Measurements from ENCODE around the gene ATG10.
A peak's percentile ranks its signal among the peaks of the same experiment; 100 is the strongest.
"Not testable (repeated sequence)": the region's sequence is repeated elsewhere in the genome, so short reads cannot be mapped to it uniquely, and the experiment has no call there.

The ATG10 gene

GRCh38 chr5:82045554-82046275 lies 73.9 kb downstream of the ATG10 start:
- no peak overlapping the region for H3K27ac Mint-ChIP-seq
- DNase-seq: no peak
- ATAC-seq (replicated peaks): no peak
- no peaks in the 10 kb centered on the region for H3K4me1 Mint-ChIP-seq (ENCODE audit: low read depth in 2 of 2)
- H3K4me3 Mint-ChIP-seq: no peak overlapping the region
- H3K27me3 Mint-ChIP-seq: no peaks in the 10 kb centered on the region
- peaks cover 5 to 7% of the 10 kb centered on the region in 2 donors for H3K9me3 Mint-ChIP-seq
- H3K36me3 Mint-ChIP-seq (ENCODE audit: insufficient read depth): peaks cover 2% of the 10 kb centered on the region

DNA sequence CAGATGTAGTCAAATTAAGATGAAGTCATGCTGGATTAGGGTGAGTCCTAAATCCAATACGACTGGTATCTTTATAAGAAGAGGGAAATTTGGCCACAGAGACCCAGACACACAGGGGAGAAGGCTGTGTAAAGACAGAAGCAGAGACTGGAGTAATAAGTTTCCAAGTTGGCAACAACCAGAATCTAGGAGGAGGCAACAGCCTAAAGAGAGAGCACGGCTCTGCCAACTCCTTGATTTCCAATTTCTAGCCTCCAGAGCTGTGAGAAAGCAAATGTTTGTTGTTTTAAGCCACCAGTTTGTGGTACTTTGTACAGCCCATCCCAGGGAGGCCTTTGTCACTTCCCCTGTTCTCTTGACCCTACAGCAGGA lies 74.4 kb downstream of the ATG10 start:
- H3K4me3 Mint-ChIP-seq: no peak overlapping the region
- H3K4me1 Mint-ChIP-seq (ENCODE audit: low read depth in 2 of 2): no peaks in the 10 kb centered on the region
- no peaks in the 10 kb centered on the region for H3K27me3 Mint-ChIP-seq
- ATAC-seq (replicated peaks): no peak
- H3K27ac Mint-ChIP-seq: no peak overlapping the region
- no peak for DNase-seq
- H3K36me3 Mint-ChIP-seq (ENCODE audit: insufficient read depth): peaks cover 2% of the 10 kb centered on the region
- peaks cover 5 to 7% of the 10 kb centered on the region in 2 donors for H3K9me3 Mint-ChIP-seq

DNA sequence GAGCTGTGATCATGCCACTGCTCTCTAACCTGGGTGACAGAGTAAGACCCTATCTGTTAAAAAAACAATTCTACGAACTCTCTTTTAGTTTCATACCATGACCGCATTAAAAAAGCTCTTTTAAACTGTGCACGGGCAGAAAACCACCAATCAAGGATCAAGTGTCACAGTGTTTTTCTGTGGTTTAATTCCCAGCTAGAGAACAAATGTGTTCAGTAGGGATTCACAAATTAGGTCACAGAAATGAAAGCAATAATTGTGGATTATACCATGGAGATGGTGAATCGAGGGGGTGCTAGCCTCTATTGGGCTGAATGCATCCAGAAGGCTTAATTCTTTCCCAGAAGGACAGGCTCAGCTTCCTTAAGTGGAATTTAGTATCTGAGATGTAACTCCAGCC lies 79.1 kb downstream of the ATG10 start:
- Mint-ChIP-seq H3K4me1 (ENCODE audit: low read depth in 2 of 2) (no peaks in the 10 kb centered on the region), H3K27ac (no peak overlapping the region), H3K4me3 (no peak overlapping the region), H3K27me3 (no peaks in the 10 kb centered on the region), H3K9me3 (no peaks in the 10 kb centered on the region), H3K36me3 (ENCODE audit: insufficient read depth) (no peaks in the 10 kb centered on the region)
- ATAC-seq (replicated peaks) (no peak), DNase-seq (no peak)

DNA sequence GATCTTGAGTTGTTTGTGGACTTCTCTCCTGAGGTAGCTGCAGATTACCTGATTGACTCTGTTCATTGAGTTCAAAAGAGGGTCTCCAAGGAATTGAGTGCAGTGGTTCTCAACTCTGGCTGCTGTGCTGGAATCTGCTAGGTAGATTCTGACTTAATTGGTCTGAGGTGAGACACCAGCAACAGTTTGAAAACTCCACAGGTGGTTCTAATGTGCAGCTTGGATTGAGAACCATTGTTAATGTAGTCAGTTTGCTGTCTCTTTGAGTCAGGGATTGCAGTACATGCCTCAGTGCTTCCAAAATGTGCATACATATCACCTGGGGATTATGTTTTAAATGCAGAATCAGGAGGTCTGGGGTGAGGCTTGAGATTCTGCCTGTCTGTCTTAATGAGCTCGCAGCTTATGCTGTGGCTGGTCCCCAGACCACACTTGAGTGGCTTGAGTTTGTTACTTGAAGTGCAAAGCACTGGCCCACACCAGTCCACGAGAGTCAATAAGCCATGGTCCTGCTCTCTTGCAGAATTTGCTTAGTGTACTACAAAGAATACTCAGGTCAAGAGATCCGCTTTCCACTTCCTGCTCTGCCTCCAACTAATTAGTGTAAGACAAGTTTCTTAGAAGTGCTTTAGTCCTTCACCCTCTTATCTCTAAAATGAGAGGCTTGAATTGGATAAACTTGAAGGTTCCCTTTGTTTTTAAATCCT lies 82.3 kb downstream of the ATG10 start:
- no peaks in the 10 kb centered on the region for H3K9me3 Mint-ChIP-seq
- ATAC-seq (replicated peaks) (no peak), DNase-seq (no peak)
- H3K4me1 Mint-ChIP-seq (ENCODE audit: low read depth in 2 of 2): no peaks in the 10 kb centered on the region
- no peaks in the 10 kb centered on the region for H3K36me3 Mint-ChIP-seq (ENCODE audit: insufficient read depth)
- no peak overlapping the region for H3K4me3 Mint-ChIP-seq
- H3K27ac Mint-ChIP-seq: no peak overlapping the region
- no peaks in the 10 kb centered on the region for H3K27me3 Mint-ChIP-seq

GRCh38 chr5:82057051-82057450 lies 85.2 kb downstream of the ATG10 start:
- DNase-seq (no peak), ATAC-seq (replicated peaks) (no peak)
- Mint-ChIP-seq H3K27ac (no peak overlapping the region), H3K9me3 (no peaks in the 10 kb centered on the region), H3K36me3 (ENCODE audit: insufficient read depth) (no peaks in the 10 kb centered on the region), H3K27me3 (no peaks in the 10 kb centered on the region), H3K4me1 (ENCODE audit: low read depth in 2 of 2) (no peaks in the 10 kb centered on the region), H3K4me3 (no peak overlapping the region)

DNA sequence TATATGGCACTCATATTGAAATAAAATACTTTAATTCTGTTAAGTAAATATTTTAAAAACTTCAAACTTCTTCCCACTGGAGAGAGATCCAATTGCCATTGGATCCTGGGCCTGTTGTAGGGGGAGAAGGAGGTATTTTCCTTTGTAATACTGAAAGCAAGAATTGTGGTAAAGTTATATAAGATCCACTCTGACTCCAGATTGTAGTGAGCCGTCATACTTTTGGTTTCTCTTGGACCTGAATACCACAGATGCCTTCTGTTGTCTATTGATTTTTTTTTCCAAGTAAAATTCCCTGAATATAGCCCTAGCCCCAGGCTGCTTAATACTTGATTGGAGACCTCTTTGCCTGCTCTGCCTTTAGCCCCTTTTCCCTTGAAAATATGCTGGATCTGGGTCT lies 86.9 kb downstream of the ATG10 start:
- Mint-ChIP-seq H3K27ac (no peak overlapping the region), H3K4me3 (no peak overlapping the region), H3K27me3 (no peaks in the 10 kb centered on the region), H3K36me3 (ENCODE audit: insufficient read depth) (no peaks in the 10 kb centered on the region), H3K4me1 (ENCODE audit: low read depth in 2 of 2) (no peaks in the 10 kb centered on the region), H3K9me3 (no peaks in the 10 kb centered on the region)
- no peak for DNase-seq
- no peak for ATAC-seq (replicated peaks)

DNA sequence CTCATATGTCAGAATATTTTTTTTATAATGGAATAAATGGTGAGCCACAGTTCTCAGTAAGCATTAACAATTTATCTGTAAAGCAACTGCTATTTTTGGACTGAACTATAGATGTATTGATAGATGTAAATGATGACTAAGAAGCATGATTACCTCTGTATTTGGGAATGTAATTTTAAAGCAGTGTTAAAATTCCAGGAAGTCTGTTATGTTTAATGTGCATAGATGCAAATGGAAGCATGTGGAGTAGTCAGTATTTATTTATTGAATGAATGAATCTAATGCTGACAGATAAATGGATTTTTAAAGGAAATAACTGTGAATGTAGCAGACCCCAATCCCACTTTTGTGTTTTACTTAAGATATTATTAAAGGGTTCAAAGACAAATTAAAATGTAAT lies 95.0 kb downstream of the ATG10 start:
- ATAC-seq (replicated peaks) (no peak), DNase-seq (no peak)
- Mint-ChIP-seq H3K36me3 (ENCODE audit: insufficient read depth) (no peaks in the 10 kb centered on the region), H3K27me3 (no peaks in the 10 kb centered on the region), H3K4me3 (no peak overlapping the region), H3K27ac (peak overlapping the region in 1 of 2 donors; percentile 32), H3K4me1 (ENCODE audit: low read depth in 2 of 2) (peaks cover 3 to 4% of the 10 kb centered on the region in 2 donors), H3K9me3 (no peaks in the 10 kb centered on the region)

- DNase-seq; ATAC-seq (replicated peaks); H3K36me3 Mint-ChIP-seq (ENCODE audit: insufficient read depth); H3K27me3 Mint-ChIP-seq; H3K9me3 Mint-ChIP-seq; H3K4me1 Mint-ChIP-seq (ENCODE audit: low read depth in 2 of 2); H3K27ac Mint-ChIP-seq: not testable (repeated sequence)
- H3K4me3 Mint-ChIP-seq: peak overlapping the region; percentile 11 to 42
Measured at GRCh38 chr5:82068042-82068441, 96.2 kb downstream of the ATG10 start.

DNA sequence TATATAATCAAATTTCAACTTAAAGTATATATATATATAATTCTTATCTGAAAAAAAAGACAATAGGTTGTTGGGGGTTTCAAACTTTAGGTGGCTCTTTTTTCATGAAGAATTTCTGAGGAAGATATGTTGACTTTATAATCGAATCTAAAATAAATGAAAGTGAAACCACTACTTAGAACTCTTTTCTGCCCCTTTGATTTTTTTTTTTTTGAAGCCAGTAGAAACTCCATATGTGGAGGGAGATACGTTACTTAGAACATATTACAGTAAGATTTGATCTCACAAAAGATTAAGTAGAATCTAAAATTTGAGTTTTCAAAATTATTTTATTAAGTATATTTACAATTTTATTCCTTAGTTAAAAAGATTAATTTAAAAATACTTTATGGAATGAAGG lies 96.9 kb downstream of the ATG10 start:
- Mint-ChIP-seq H3K36me3 (ENCODE audit: insufficient read depth) (no peaks in the 10 kb centered on the region), H3K27ac (no peak overlapping the region), H3K4me3 (peak overlapping the region; percentile 22 to 70), H3K27me3 (no peaks in the 10 kb centered on the region), H3K9me3 (no peaks in the 10 kb centered on the region), H3K4me1 (ENCODE audit: low read depth in 2 of 2) (peaks cover 3 to 4% of the 10 kb centered on the region in 2 donors)
- no peak for DNase-seq
- ATAC-seq (replicated peaks): peak; percentile 51

GRCh38 chr5:82072138-82072537 lies 100.3 kb downstream of the ATG10 start:
- ATAC-seq (replicated peaks) (no peak), DNase-seq (no peak)
- no peaks in the 10 kb centered on the region for H3K27me3 Mint-ChIP-seq
- H3K4me3 Mint-ChIP-seq: no peak overlapping the region
- H3K27ac Mint-ChIP-seq: no peak overlapping the region
- no peaks in the 10 kb centered on the region for H3K9me3 Mint-ChIP-seq
- H3K4me1 Mint-ChIP-seq (ENCODE audit: low read depth in 2 of 2): peaks cover 4 to 5% of the 10 kb centered on the region in 2 donors
- no peaks in the 10 kb centered on the region for H3K36me3 Mint-ChIP-seq (ENCODE audit: insufficient read depth)

DNA sequence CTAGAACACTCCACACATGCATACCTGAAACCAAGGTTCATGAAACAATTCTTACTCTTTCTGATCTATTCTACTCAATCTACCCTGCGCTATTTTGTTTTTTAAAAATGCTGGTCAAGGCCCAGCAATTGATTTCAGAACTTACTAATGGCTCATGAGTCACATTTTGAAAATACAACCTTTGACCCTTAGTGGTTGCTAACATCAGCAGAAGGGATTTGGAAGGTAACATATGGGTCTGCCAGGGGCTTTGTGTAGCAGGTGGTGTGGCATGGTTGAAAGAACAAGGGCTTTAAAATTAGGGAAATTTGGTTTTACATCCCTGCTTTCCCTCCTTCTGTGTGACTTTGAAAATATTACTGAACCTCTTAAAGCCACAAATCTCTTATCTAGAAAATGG lies 101.4 kb downstream of the ATG10 start:
- Mint-ChIP-seq H3K27ac (no peak overlapping the region), H3K4me1 (ENCODE audit: low read depth in 2 of 2) (peaks cover 2 to 3% of the 10 kb centered on the region in 2 donors), H3K9me3 (no peaks in the 10 kb centered on the region), H3K36me3 (ENCODE audit: insufficient read depth) (no peaks in the 10 kb centered on the region), H3K27me3 (no peaks in the 10 kb centered on the region), H3K4me3 (no peak overlapping the region)
- no peak for DNase-seq
- ATAC-seq (replicated peaks): no peak

DNA sequence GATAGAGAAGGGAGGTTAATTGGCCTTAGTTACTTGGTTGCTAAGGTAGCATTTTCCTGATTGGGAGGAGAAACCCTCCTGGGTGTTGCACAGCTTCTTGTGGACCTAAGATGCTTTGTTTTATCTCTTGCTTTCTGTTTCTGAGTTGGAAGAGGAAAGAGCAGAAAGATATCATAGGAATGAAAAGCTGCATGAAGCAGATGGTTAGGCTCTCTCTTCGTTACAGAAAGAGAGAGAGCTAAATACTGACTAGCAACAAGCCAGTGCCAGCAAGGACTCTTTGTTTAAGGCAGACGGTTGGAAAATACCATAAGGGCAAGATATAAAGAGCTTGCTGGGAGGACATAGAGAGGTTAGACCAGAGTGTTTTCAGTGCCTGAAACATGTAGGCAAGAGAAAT lies 103.1 kb downstream of the ATG10 start:
- Mint-ChIP-seq H3K27ac (no peak overlapping the region), H3K4me3 (no peak overlapping the region), H3K9me3 (peaks cover 0 to 8% of the 10 kb centered on the region in 2 donors), H3K36me3 (ENCODE audit: insufficient read depth) (no peaks in the 10 kb centered on the region), H3K4me1 (ENCODE audit: low read depth in 2 of 2) (peaks cover 0 to 2% of the 10 kb centered on the region in 2 donors), H3K27me3 (no peaks in the 10 kb centered on the region)
- DNase-seq: no peak
- no peak for ATAC-seq (replicated peaks)

- Mint-ChIP-seq H3K27me3 (no peaks in the 10 kb centered on the region), H3K36me3 (ENCODE audit: insufficient read depth) (no peaks in the 10 kb centered on the region), H3K4me3 (no peak overlapping the region), H3K27ac (no peak overlapping the region), H3K9me3 (peaks cover 0 to 8% of the 10 kb centered on the region in 2 donors), H3K4me1 (ENCODE audit: low read depth in 2 of 2) (peaks cover 0 to 2% of the 10 kb centered on the region in 2 donors)
- no peak for DNase-seq
- no peak for ATAC-seq (replicated peaks)
Measured at GRCh38 chr5:82077496-82077895, 105.7 kb downstream of the ATG10 start.

GRCh38 chr5:82091617-82092016 lies 119.8 kb downstream of the ATG10 start:
- Mint-ChIP-seq H3K36me3 (ENCODE audit: insufficient read depth) (no peaks in the 10 kb centered on the region), H3K27ac (no peak overlapping the region)

More at GRCh38 chr5:82091617-82092016, 119.8 kb downstream of the ATG10 start:
- DNase-seq (no peak), ATAC-seq (replicated peaks) (no peak)
- Mint-ChIP-seq H3K4me1 (ENCODE audit: low read depth in 2 of 2) (no peaks in the 10 kb centered on the region), H3K27me3 (no peaks in the 10 kb centered on the region), H3K4me3 (no peak overlapping the region), H3K9me3 (peaks cover 0 to 11% of the 10 kb centered on the region in 2 donors)
